Stimulated activated CD4-positive, alpha-beta T cell treated with anti-CD3 and anti-CD28 coated beads, Interleukin-12 subunit alpha, Interleukin-12 subunit beta, amount 100 ng/mL, for 48 hours (primary cell): ENCODE results near the gene ZNF670.
"Not testable (repeated sequence)": the region's sequence is repeated elsewhere in the genome, so short reads cannot be mapped to it uniquely, and the experiment has no call there.

ENCODE experiments used
- DNase-seq, 3 donors: peaks; one replicate each; pipeline ENCODE4 v3.0.0-alpha.2; 2020; ENCODE audit warnings: low read depth in 2 of 3, low spot score in 1 of 3

ZNF670 gene

GRCh38 chr1:247078258-247079140 is at the start of gene ZNF670:
Gene ZNF670 (minus strand): TSS chr1:247078811. CDS start chr1:247078596, 215 bp downstream.
- DNase-seq = peak; percentile 85 to 89 (median 85)

- DNase-seq = not testable (repeated sequence)
Measured at GRCh38 chr1:247127519-247128282, 49.1 kb upstream of the ZNF670 start.

GRCh38 chr1:247126601-247127000 is 48.0 kb upstream of the ZNF670 start:
- DNase-seq = not testable (repeated sequence)

- DNase-seq = not testable (repeated sequence)
Measured at GRCh38 chr1:247126166-247126565, 47.6 kb upstream of the ZNF670 start.

GRCh38 chr1:247121382-247121781 is 42.8 kb upstream of the ZNF670 start:
- no peak for DNase-seq

GRCh38 chr1:247120408-247120668 is 41.7 kb upstream of the ZNF670 start:
- not testable (repeated sequence) for DNase-seq

- no peak for DNase-seq
Measured at GRCh38 chr1:247119600-247120407, 41.2 kb upstream of the ZNF670 start.

- DNase-seq = peak in 2 of 3 donors; percentile 34 to 39
Measured at GRCh38 chr1:247118946-247119446, 40.4 kb upstream of the ZNF670 start.

- DNase-seq = no peak
Measured at GRCh38 chr1:247115545-247115944, 36.9 kb upstream of the ZNF670 start.

GRCh38 chr1:247115141-247115510 is 36.5 kb upstream of the ZNF670 start:
- DNase-seq = no peak

GRCh38 chr1:247114351-247115140 is 35.9 kb upstream of the ZNF670 start:
- DNase-seq = no peak

- DNase-seq = no peak
Measured at GRCh38 chr1:247113733-247114271, 35.2 kb upstream of the ZNF670 start.

GRCh38 chr1:247113094-247113497 is 34.5 kb upstream of the ZNF670 start:
- no peak for DNase-seq

- no peak for DNase-seq
Measured at GRCh38 chr1:247112479-247112781, 33.8 kb upstream of the ZNF670 start.

- DNase-seq = no peak
Measured at GRCh38 chr1:247111700-247112478, 33.3 kb upstream of the ZNF670 start.

- DNase-seq = no peak
Measured at GRCh38 chr1:247111259-247111699, 32.7 kb upstream of the ZNF670 start.

GRCh38 chr1:247110627-247111258 is 32.1 kb upstream of the ZNF670 start:
- DNase-seq = peak; percentile 38 to 46 (median 40)

- no peak for DNase-seq
Measured at GRCh38 chr1:247107694-247108093, 29.1 kb upstream of the ZNF670 start.

- no peak for DNase-seq
Measured at GRCh38 chr1:247105966-247106365, 27.4 kb upstream of the ZNF670 start.
